NB4 (cell line): ENCODE data around the gene NHP2.

ENCODE experiments used
- CTCF ChIP-seq: IDR thresholded peaks from one replicate; pipeline ENCODE4 v1.5.1; 2012; ENCODE audit warnings: low read depth, low read length
- MAX ChIP-seq: IDR thresholded peaks from 2 replicates; pipeline ENCODE4 v1.6.1; 2011; ENCODE audit warnings: low read depth, low read length
- POLR2A ChIP-seq: IDR thresholded peaks from 2 replicates; pipeline ENCODE4 v1.6.1; 2011; ENCODE audit warnings: mild to moderate bottlenecking; ENCODE audit not compliant: insufficient read length; ENCODE audit errors: extremely low read depth

GRCh38 chr5:178120607-178121357 lies 32.9 kb downstream of the NHP2 start:
- TF ChIP-seq CTCF: peak; percentile 60
- TF ChIP-seq POLR2A: no peak
- TF ChIP-seq MAX: peak; percentile 71
